K562 (cell line): ENCODE data around the gene PCDH9.

Experiments
- CHD2 ChIP-seq: IDR thresholded peaks from 2 replicates; pipeline ENCODE4 v1.6.1; 2011; ENCODE audit warnings: low read depth, low read length
- HNRNPK ChIP-seq: fragments of 200-400 bp; formaldehyde crosslinking; IDR thresholded peaks from one replicate; pipeline ENCODE4 v1.6.1; 2018; ENCODE audit warnings: mild to moderate bottlenecking, low read depth, low read length; ENCODE audit not compliant: poor library complexity, severe bottlenecking
- NRF1 ChIP-seq, 2 experiments: fragments of 450-650 bp; IDR thresholded peaks in 1 of 2; conservative IDR thresholded peaks in 1 of 2; 2 replicates each; pipeline ENCODE4 v1.6.1; 2014; ENCODE audit warnings: mild to moderate bottlenecking in 2 of 2
- ZBTB7A ChIP-seq: IDR thresholded peaks from 2 replicates; pipeline ENCODE4 v1.6.1; 2011; ENCODE audit warnings: low read depth, mild to moderate bottlenecking, low read length, moderate library complexity, borderline replicate concordance; ENCODE audit not compliant: control insufficient read depth
- TF ChIP-seq, protein P1 (sequence below), 3 experiments: IDR thresholded peaks in 2 of 3; conservative IDR thresholded peaks in 1 of 3; 2 replicates each; pipeline ENCODE4 v1.5.1; 2011 to 2012; ENCODE audit warnings: low read length in 3 of 3, mild to moderate bottlenecking in 3 of 3, control low read depth in 2 of 3, improper control_type of control experiment in 1 of 3, inconsistent platforms in 1 of 3, low read depth in 1 of 3, mixed read lengths in 1 of 3, moderate library complexity in 1 of 3; ENCODE audit not compliant: insufficient read depth in 2 of 3
- TF ChIP-seq, protein P2 (sequence below): sonication (generic); formaldehyde crosslinking; IDR thresholded peaks from 2 replicates; pipeline ENCODE4 v1.5.0; 2020; ENCODE audit warnings: missing genetic modification reagents

DNA sequence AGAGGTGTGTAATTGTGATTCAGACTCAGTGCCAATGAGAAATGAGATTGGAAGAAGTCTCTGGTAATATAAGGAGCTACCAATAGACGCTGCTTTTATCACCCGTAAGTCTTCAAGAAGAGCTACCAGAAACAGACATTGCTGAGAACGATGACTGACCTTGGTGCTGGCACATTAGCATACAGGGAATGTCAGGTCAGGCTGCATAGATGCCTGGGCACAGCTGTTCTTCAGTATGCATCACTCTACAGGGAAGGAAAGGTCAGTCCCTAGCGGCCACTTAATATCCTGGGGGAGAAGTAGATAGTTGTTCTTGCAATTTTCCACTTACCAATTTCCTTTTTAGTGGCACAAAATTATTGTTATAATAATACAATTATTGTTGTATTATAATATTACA lies 380.4 kb downstream of the PCDH9 start:
- TF ChIP-seq HNRNPK (no peak), NRF1 (conservative IDR thresholded peaks at IDR 0.05 in 1 of 2, IDR thresholded peaks at IDR 0.05 in 1 of 2) (no peak), ZBTB7A (no peak), CHD2 (no peak)
- TF ChIP-seq, protein P1, sequence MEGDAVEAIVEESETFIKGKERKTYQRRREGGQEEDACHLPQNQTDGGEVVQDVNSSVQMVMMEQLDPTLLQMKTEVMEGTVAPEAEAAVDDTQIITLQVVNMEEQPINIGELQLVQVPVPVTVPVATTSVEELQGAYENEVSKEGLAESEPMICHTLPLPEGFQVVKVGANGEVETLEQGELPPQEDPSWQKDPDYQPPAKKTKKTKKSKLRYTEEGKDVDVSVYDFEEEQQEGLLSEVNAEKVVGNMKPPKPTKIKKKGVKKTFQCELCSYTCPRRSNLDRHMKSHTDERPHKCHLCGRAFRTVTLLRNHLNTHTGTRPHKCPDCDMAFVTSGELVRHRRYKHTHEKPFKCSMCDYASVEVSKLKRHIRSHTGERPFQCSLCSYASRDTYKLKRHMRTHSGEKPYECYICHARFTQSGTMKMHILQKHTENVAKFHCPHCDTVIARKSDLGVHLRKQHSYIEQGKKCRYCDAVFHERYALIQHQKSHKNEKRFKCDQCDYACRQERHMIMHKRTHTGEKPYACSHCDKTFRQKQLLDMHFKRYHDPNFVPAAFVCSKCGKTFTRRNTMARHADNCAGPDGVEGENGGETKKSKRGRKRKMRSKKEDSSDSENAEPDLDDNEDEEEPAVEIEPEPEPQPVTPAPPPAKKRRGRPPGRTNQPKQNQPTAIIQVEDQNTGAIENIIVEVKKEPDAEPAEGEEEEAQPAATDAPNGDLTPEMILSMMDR (IDR thresholded peaks at IDR 0.05 in 2 of 3, conservative IDR thresholded peaks at IDR 0.05 in 1 of 3; ENCODE audit: insufficient read depth in 2 of 3, low read depth in 1 of 3, low read length in 3 of 3): no peak
- TF ChIP-seq, protein P2, sequence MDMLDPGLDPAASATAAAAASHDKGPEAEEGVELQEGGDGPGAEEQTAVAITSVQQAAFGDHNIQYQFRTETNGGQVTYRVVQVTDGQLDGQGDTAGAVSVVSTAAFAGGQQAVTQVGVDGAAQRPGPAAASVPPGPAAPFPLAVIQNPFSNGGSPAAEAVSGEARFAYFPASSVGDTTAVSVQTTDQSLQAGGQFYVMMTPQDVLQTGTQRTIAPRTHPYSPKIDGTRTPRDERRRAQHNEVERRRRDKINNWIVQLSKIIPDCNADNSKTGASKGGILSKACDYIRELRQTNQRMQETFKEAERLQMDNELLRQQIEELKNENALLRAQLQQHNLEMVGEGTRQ: no peak
